Loucy (cell line): ENCODE data around the gene IVNS1ABP.

Source experiments
- H2AFZ ChIP-seq: fragments of 200-600 bp; sonication (generic); 2 replicates; pipeline ENCODE4 v1.6.0; 2016; ENCODE audit warnings: antibody characterized with exemption, mild to moderate bottlenecking, low read length, moderate library complexity
- H3F3A ChIP-seq: fragments of 200-600 bp; 2 replicates; pipeline ENCODE4 v1.6.0; 2016; ENCODE audit warnings: antibody characterized with exemption, low read depth, mild to moderate bottlenecking
- H3K27me3 ChIP-seq: fragments of 200-600 bp; sonication (generic); 2 replicates; pipeline ENCODE4 v1.6.1; 2014; ENCODE audit warnings: low read length, mild to moderate bottlenecking; ENCODE audit not compliant: insufficient read depth, poor library complexity, severe bottlenecking
- H3K36me3 ChIP-seq: fragments of 200-600 bp; sonication (generic); 2 replicates; pipeline ENCODE4 v1.6.1; 2016; ENCODE audit warnings: low read length; ENCODE audit not compliant: insufficient read depth
- H3K4me1 ChIP-seq: fragments of 200-600 bp; sonication (generic); 2 replicates; pipeline ENCODE4 v1.5.1; 2014; ENCODE audit warnings: low read length, mild to moderate bottlenecking; ENCODE audit not compliant: insufficient read depth, poor library complexity, severe bottlenecking
- H3K4me2 ChIP-seq: fragments of 200-600 bp; sonication (generic); 2 replicates; pipeline ENCODE4 v1.6.0; 2014; ENCODE audit warnings: antibody characterized with exemption, low read length, low read depth, mild to moderate bottlenecking; ENCODE audit not compliant: poor library complexity, severe bottlenecking
- H3K4me3 ChIP-seq: fragments of 200-600 bp; sonication (generic); 2 replicates; pipeline ENCODE4 v1.5.1; 2014; ENCODE audit warnings: low read length, mild to moderate bottlenecking, mixed read lengths; ENCODE audit not compliant: poor library complexity, severe bottlenecking
- H3K79me2 ChIP-seq: fragments of 200-600 bp; sonication (generic); 2 replicates; pipeline ENCODE4 v1.6.1; 2014; ENCODE audit warnings: low read length; ENCODE audit not compliant: insufficient read depth
- H3K9ac ChIP-seq: fragments of 200-600 bp; sonication (generic); 2 replicates; pipeline ENCODE4 v1.6.0; 2014; ENCODE audit warnings: mild to moderate bottlenecking, low read depth, low read length, moderate library complexity; ENCODE audit not compliant: poor library complexity, severe bottlenecking
- H3K9me2 ChIP-seq: fragments of 200-600 bp; sonication (generic); replicated peaks from 2 replicates; pipeline ENCODE4 v1.6.1; 2016; ENCODE audit warnings: low read depth, low read length, mixed read lengths
- H3K9me3 ChIP-seq: fragments of 200-600 bp; sonication (generic); 2 replicates; pipeline ENCODE4 v1.6.1; 2014; ENCODE audit warnings: mild to moderate bottlenecking, antibody characterized with exemption, low read length, low read depth; ENCODE audit not compliant: insufficient read depth
- H4K20me1 ChIP-seq: fragments of 200-600 bp; sonication (generic); 2 replicates; pipeline ENCODE4 v1.6.0; 2014; ENCODE audit warnings: antibody characterized with exemption, low read length, mild to moderate bottlenecking; ENCODE audit not compliant: insufficient read depth, poor library complexity, severe bottlenecking
- EZH2phosphoT487 ChIP-seq: fragments of 200-600 bp; IDR thresholded peaks from 2 replicates; pipeline ENCODE4 v1.6.1; 2018; ENCODE audit warnings: antibody characterized with exemption, mild to moderate bottlenecking, moderate library complexity, borderline replicate concordance
- TF ChIP-seq, protein P1 (sequence below): fragments of 200-600 bp; sonication (generic); conservative IDR thresholded peaks from 2 replicates; pipeline ENCODE4 v1.5.1; 2014; ENCODE audit warnings: mild to moderate bottlenecking, antibody characterized with exemption, low read length

The IVNS1ABP gene

DNA sequence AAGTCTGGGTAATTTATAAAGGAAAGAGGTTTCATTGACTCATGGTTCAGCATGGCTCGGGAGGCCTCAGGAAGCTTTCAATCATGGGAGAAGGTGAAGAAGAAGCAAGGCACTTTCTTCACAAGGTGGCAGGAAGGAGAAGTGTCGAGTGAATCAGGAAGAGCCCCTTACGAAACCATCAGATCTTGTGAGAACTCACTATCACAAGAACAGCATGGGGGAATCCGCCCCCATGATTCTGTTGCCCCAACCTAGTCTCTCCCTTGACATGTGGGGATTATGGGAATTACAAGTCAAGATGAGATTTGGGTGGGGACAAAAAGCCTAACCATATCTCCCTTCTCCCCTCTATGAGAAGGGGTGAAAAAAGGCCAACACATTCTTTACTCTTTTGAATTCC is 11.2 kb upstream of the IVNS1ABP start:
- Histone ChIP-seq H3K36me3 (no peaks in the 10 kb centered on the region), H3K9me2 (no peaks in the 10 kb centered on the region), H2AFZ (no peak overlapping the region), H3K4me3 (no peak overlapping the region), H3K9me3 (no peaks in the 10 kb centered on the region), H3F3A (no peaks in the 10 kb centered on the region), H3K79me2 (no peaks in the 10 kb centered on the region), H3K4me1 (no peaks in the 10 kb centered on the region), H3K4me2 (no peak overlapping the region), H3K27me3 (no peaks in the 10 kb centered on the region), H4K20me1 (no peaks in the 10 kb centered on the region), H3K9ac (no peak overlapping the region)
- TF ChIP-seq, protein P1, sequence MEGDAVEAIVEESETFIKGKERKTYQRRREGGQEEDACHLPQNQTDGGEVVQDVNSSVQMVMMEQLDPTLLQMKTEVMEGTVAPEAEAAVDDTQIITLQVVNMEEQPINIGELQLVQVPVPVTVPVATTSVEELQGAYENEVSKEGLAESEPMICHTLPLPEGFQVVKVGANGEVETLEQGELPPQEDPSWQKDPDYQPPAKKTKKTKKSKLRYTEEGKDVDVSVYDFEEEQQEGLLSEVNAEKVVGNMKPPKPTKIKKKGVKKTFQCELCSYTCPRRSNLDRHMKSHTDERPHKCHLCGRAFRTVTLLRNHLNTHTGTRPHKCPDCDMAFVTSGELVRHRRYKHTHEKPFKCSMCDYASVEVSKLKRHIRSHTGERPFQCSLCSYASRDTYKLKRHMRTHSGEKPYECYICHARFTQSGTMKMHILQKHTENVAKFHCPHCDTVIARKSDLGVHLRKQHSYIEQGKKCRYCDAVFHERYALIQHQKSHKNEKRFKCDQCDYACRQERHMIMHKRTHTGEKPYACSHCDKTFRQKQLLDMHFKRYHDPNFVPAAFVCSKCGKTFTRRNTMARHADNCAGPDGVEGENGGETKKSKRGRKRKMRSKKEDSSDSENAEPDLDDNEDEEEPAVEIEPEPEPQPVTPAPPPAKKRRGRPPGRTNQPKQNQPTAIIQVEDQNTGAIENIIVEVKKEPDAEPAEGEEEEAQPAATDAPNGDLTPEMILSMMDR, result no peak
- TF ChIP-seq EZH2phosphoT487, result no peak

DNA sequence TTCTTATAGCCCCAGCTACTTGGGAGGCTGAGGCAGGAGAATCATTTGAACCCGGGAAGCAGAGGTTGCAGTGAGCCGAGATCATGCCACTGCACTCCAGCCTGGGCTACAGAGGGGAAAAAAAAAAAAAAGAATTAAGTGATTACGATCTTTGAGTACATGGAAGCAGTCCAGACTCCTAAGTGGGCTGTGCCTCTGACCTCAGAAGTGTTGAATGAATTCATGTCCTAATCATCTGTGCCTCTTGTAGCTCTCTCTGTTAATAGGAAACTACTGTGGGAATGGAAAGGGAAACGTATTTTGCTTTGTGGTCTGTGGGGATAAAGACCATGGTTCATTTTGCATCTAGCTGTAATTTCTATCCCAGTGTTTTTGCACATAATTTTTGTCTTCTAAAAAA is 8.4 kb upstream of the IVNS1ABP start:
- H3K9me3 ChIP-seq, result no peaks in the 10 kb centered on the region

DNA sequence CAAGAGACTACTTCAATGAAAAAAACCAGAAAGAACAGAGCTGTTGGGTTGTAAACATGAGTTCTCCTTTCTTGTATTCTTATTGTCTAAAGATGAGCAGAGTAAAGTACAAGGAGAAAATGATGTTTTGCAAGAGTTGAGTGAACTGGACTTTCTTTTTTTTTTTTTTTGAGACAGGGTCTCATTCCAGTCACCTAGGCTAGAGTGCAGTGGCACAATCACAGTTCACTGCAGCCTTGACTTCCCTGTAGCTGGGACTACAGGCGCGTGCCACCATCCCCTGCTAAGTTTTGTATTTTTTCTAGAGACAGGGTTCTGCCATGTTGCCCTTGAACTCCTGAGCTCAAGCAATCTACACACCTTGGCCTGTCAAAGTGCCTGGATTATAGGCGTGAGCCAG is 7.1 kb upstream of the IVNS1ABP start:
- no peaks in the 10 kb centered on the region for H3K9me3 ChIP-seq
- TF ChIP-seq, protein P1, result no peak
- no peak for TF ChIP-seq EZH2phosphoT487
- no peak overlapping the region for H2AFZ ChIP-seq
- H3K9ac ChIP-seq, result no peak overlapping the region
- no peaks in the 10 kb centered on the region for H3K27me3 ChIP-seq
- no peaks in the 10 kb centered on the region for H3F3A ChIP-seq
- no peak overlapping the region for H3K4me2 ChIP-seq
- no peak overlapping the region for H3K4me3 ChIP-seq
- no peaks in the 10 kb centered on the region for H4K20me1 ChIP-seq
- H3K36me3 ChIP-seq, result no peaks in the 10 kb centered on the region
- no peaks in the 10 kb centered on the region for H3K9me2 ChIP-seq
- peaks cover 2% of the 10 kb centered on the region for H3K4me1 ChIP-seq
- H3K79me2 ChIP-seq, result peaks cover 1% of the 10 kb centered on the region; the same call in 1 of the 2 replicates

More for the DNA sequence above, 8.4 kb upstream of the IVNS1ABP start:
- no peaks in the 10 kb centered on the region for H3K36me3 ChIP-seq
- H3K9ac ChIP-seq, result no peak overlapping the region
- no peaks in the 10 kb centered on the region for H3K9me2 ChIP-seq
- no peaks in the 10 kb centered on the region for H3F3A ChIP-seq
- no peak overlapping the region for H3K4me2 ChIP-seq
- no peaks in the 10 kb centered on the region for H3K79me2 ChIP-seq
- TF ChIP-seq EZH2phosphoT487, result no peak
- TF ChIP-seq, protein P1, result no peak
- H3K4me1 ChIP-seq, result no peaks in the 10 kb centered on the region
- H3K27me3 ChIP-seq, result no peaks in the 10 kb centered on the region
- H3K4me3 ChIP-seq, result no peak overlapping the region
- no peak overlapping the region for H2AFZ ChIP-seq
- no peaks in the 10 kb centered on the region for H4K20me1 ChIP-seq
